Stimulated activated CD8-positive, alpha-beta memory T cell treated with anti-CD3 and anti-CD28 coated beads, Interleukin-12 subunit alpha, Interleukin-12 subunit beta, amount 100 ng/mL, for 4 hours (primary cell): ENCODE data around the gene TMEM165.

Experiments used
- DNase-seq: peaks from one replicate; pipeline ENCODE4 v3.0.0-alpha.2; 2020; ENCODE audit warnings: low read depth

The TMEM165 gene

DNA sequence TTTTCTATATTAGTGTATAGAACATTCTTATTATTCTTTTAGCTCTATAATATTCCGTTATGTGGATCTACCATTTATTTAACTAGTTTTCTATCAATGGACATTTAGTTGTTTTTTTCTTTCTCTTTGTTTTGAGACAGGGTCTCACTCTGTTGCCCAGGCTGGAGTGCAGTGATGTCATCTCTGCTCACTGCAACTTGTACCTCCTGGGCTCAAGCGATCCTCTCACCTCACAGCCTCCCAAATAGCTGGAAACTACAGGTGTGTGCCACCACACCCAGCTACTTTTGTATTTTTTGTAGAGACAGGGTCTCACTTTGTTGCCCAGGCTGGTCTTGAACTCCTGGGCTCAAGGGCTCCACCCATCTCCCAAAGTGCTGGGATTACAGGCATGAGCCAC, 10.8 kb downstream of the TMEM165 start:
- DNase-seq: no peak

DNA sequence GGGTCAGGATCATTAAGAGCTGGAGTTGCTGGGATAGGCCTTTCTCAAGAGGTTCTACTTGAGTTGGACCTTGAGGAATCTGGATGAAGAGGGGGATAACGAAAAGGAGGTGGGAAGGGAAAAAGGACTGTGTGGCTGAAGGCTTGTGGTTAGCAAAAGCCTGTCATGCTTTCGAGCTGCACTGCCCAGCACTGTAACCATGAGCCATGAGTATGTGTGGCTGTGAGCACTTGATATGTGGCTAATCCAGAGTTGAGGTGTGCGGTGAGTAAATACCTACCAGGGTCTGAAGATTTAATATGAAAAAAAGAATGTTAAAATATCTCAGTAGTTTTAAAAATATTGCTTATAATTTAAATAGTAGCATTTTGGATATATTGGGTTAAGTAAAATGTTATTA, 11.4 kb downstream of the TMEM165 start:
- DNase-seq: no peak

DNA sequence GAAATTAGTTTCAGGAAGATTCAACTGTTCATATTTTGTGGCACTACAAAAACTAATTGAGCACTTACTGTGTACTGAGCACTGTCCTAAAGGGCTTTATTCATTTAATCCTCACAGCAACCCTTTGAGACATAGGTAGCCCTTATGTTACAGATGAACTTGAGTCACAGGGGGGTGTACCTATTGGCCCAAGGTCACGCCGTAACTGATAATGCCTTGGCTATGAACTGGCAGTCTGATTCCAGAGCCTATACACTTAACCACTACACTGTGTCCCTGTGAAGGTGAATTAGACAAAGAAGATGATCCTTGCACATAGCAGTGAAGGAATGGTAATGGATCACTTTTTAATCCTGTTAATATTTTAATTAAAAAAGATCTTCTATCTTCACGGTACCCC, 12.0 kb downstream of the TMEM165 start:
- DNase-seq: no peak

DNA sequence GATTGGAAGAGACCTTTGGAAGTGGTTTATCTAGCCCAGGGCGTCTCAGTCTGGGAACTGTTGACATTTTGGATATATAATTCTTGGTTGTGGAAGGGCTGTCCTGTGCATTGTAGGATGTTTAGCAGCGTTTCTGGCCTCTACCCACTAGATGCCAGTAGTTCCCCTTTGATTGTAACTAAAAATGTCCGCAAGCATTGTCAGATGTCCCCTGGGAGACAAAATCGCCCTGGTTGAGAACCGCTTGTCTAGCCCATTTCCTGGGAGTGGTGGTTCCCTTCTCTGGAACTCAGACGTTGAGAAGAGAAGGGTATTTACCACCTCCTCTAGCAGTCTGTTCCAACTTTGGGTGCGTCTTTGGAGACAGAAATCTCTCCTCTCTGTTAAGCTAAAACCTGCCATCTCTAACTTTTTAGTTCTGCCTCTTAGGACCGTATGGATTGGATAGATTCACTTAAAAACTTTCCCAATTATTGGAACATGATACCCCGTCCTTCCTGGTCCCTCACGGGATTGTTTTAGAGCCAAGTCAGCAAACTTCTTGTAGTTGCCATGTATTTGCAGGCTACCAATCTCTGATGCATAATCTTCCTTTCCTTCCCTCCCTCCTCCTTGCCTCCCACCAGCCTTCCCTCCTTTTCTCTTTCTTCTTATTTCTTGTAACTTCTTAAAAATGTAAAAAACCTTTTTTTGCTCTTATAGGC, 13.9 kb downstream of the TMEM165 start:
- no peak for DNase-seq

DNA sequence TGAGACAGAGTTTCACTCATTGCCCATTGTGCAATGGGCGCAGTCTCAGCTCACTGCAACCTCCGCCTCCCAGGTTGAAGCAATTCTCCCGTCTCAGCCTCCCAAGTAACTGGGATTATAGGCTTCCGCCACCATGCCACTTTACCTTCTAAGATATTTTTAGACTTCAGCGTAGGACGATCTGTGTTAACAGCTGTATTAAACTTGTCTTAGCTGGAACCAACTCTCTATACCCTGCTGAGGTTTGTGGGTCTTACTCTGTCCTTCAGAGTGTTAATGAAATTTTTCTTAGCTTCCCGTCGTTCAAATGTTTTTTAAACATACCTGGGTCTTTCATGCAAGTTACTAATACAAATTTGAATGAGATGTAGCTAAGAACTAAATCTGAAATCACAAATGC, 14.7 kb downstream of the TMEM165 start:
- DNase-seq: no peak

DNA sequence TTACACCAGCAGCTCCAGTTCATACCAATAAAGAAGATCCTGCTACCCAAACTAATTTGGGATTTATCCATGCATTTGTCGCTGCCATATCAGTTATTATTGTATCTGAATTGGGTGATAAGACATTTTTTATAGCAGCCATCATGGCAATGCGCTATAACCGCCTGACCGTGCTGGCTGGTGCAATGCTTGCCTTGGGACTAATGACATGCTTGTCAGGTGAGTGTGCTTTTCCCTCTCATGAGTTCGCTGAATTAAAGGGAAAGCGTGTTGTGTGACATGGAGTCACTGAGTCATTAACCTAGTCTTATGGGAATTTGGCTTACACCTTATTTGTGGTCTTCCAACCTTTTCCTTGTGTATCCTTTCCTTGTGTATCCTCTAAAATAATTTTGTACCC, 15.9 kb downstream of the TMEM165 start:
- no peak for DNase-seq

DNA sequence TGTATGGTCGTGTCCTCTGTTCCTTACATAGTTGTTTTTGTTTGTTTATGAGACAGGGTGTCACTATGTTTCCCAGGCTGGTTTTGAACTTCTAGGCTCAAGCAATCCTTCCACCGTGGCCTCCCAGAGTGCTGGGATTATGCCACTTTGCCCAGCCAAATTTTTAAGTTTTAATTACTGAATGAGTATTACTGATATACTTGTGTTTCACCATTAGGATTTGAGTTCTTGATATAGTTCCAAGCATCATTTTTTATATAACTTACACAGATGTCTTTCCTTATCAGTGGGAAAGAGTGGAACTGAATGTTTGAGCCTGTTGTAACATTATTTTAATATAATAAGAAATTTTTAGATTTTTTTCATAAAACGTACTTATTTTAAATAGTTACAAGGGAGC, 20.4 kb downstream of the TMEM165 start:
- DNase-seq: no peak

DNA sequence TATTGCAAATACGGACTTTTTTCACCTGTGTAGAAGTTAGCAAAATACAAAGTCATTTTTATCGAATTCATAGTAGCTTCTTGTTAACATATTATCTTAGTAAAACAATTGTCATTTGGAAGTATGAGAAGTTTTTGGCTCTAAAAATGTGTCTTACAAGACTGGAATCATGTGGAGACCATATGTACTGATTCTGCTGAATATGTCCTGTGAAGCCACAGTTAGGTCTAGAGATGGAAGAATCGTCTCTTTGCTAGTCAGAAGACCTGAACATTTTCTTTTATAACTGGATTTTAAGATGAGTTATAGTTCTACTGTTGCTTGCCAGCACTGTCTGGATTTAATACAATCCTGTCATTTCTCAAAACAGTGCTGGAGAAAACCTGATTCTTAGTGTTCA, 29.0 kb downstream of the TMEM165 start:
- no peak for DNase-seq

DNA sequence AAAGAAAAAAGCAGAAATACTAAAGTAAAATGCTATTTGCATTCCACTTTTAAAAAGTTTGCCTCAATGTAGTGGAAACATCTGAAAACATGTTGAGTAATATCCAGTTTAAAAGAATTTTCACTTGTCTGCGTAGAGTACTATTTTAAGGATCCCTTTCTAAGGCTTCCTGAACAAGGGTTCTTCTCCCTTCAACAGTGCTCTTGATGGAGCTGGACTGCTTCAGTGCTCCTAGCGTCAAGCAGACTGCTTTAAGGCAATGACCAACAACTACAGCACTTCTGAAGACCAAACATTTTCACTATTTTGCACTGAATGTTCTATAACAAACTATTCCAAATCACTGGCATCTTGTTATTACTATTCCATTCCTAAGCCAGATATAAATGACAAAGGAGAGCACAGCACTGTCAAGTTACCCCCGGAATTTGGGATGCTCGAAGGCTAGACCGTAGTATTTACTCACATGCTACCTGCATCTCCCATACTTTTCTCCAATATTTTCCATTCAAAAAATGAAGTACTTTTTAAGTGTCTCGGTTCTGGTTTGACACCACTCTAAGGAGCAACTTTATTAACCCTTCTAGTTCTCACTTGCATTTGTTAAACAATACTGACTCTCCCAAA, 36.1 kb downstream of the TMEM165 start:
- DNase-seq: no peak

DNA sequence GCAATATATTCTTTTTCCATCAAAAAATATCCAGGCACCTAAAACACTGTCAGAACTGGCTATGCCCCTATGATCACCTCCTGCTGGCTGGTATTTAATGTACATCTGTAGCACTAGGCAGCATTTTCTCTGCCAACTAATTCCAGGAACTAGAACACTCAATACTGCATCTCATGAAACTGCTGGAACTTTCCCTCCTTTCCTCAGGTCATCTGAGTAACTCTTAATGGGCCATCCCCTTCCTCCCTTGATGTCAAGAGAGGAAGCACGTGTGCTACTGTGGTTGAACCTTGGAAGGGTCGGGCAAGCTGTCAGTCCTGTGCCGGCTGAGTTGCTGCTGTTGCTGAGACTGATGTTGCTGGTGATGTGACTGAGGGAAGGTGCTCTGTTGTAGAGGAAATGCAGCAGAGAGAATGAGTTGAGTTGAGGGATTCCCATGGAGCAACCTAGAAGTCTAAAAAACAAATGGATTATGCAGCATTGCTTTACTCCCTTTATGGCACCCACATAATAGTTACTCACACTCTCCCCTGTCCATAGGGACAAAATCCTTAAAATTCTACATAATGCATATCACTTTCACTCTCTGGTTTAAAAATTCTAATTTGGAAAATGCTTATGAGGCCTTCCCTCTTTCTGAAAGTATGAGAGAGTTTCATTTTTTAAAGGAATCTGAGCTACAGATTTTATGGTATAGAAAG, 39.5 kb downstream of the TMEM165 start:
- DNase-seq: no peak

DNA sequence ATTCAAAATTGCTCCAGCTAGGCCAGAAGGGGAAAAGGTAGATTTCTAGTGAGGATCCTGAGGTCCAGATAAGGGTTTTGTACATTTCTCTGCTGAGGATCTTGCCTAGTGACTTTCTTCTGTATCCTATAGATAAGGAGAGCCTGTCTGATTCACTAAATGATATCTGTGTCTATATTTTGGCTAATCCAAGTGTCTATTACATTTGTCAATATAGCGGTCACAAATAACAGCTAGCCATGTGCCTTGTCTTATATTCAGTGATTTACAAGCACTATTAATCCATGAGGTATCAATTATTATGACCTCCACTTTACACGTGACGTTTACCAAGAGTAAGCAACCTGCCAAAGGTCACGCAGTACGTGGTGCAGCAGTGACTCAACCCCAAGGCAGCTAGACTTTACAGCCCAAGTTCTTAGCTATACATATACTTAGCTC, 41.6 kb downstream of the TMEM165 start:
- no peak for DNase-seq

DNA sequence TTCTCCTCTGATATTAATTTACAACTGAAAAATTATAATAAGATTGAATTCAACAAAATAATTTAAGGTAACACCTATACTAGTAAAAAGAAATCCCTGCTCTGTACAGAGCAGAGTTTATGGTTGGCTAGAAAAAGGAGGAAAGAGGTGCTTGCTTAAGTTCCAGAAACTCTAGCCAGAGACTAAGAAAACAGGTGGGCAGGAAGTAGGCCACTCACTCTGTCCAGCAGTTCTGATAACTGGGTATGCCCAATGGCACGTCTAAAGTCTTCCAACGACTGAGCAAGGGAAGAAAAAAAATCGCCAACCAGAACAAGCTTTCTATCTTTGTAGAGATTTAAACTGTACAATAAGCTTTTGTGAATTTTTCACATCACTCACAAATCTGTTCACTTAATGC, 42.1 kb downstream of the TMEM165 start:
- DNase-seq: no peak

DNA sequence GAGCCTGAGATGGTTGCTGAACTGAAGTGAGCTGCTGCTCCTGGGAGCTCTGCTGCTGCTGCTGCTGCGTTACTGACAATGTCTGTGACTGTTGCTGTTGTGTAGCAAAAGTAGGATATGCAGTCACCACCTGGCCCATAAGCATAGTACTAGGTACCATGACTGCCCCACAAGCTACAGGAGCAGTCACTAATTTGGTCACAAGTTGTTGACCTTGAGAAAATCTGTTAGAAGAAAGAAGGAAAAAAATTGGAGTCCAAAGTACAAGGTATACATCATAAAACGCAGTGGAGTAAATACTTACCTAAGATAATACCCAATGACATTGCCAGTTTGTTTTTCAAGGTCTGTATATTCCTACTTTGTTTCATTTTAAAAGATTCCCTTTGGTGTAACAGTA, 42.6 kb downstream of the TMEM165 start:
- DNase-seq: no peak

DNA sequence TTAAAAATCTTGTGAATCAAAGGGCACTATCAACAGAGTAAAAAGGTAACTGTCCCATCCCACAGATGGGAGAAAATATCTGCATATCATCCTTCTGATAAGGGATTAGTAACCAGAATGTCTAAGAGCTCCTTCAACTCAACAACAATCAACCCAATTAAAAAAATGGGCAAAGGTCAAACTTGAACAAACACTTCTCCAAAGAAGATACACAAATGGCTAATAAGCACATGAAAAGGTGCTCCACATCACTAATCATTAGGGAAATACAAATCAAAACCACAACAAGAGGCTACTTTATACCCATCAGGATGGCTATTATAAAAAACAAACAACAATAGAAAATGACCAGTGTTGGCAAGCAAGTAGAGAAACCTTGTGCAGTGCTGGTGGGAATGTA, 43.3 kb downstream of the TMEM165 start:
- no peak for DNase-seq

DNA sequence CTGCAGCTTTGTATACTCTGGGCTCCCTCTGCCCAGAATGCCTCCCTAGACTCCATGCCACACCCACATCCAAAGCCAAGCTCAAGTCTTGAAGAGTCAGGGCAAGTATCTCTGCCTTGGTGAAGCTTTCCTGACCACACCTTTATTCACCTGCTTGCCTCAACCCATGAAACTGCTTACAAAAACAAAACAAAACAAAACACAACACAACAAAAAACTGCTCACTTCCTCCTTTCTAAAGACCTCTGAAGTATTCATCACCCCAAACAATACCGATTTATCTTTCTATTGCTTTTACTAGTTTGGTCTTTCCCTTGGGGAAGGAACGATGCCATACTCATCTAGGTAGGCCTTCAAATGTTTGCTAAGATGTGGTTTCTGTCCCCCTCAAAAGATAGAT, 45.0 kb downstream of the TMEM165 start:
- DNase-seq: no peak

DNA sequence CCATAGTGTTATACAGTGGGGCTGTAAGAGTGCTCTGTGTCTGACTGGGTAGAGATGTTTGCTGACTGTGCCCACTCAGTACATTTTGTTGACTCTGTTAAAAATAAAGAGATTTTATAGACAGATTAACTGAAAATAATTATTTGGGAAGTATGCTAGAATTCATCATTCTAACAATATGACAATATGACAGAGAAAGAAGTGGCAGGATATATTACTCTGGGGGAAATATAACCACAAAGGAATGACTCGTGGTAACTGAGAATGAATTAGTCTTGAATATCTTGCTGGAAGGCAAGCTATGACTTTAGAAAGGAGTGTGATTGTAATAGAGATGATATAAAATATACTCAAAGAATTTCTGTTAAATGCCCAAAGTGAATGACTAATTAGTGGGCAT, 46.8 kb downstream of the TMEM165 start:
- no peak for DNase-seq

DNA sequence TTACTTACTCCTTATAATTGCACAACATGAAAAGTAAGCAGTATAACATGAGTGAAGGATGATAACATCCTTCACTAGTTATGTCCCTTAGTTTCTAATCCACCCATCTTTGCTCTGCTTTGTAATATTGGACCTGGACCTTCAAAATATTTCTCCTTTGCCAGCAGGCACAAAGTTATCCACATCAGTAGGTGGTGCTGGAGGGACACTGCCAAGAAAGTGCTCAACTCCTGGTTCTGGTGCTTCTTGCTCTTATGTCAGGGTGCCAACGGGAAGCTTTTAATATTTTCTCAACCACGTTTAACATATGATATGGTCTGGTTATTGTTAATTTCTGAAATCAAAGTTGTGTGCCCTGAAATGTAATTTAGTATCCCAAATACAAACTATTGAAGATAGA, 49.1 kb downstream of the TMEM165 start:
- DNase-seq: no peak

DNA sequence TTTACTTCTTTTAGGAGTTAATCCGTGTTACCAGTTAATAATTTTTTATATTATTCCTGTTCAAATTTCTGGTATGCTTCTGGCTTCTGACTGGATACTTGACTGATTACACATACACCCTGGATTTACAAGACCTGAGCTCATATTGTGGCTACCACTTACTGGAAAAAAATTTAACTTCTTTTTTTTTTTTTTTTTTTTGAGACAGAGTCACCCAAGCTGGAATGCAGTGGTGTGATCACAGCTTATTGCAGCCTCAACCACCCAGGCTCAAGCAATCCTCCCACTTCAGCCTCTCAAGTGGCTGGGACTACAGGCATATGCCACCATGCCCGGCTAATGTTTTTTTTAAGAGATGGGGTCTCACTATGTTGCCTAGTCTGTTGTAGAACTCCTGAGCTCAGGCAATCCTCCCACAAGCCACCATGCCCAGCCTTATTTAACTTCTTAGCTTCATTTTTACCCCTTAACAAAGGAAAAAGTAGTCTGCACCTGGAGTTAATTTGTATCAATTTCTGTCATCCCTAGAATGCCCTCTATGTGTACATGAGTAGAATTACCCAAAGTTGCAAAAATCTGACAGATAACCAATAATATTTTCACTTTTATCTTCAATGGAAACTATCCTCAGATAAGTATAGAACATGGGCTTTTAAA, 50.3 kb downstream of the TMEM165 start:
- DNase-seq: no peak

DNA sequence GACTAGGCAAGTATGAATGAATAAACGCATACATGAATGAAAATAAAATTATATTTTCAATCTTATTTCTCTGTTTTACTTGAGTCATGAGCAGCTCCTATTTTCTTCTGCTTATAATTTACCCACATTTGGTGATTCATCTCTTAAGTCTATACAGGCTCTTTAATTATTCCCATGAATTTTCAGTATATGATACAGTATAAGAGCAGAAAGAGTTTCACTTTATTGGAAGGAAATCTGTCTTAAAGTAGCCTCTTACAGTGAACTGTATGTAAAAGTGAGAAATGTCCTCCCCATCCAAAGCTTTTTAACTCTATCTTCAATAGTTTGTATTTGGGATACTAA, 50.8 kb downstream of the TMEM165 start:
- DNase-seq: no peak

DNA sequence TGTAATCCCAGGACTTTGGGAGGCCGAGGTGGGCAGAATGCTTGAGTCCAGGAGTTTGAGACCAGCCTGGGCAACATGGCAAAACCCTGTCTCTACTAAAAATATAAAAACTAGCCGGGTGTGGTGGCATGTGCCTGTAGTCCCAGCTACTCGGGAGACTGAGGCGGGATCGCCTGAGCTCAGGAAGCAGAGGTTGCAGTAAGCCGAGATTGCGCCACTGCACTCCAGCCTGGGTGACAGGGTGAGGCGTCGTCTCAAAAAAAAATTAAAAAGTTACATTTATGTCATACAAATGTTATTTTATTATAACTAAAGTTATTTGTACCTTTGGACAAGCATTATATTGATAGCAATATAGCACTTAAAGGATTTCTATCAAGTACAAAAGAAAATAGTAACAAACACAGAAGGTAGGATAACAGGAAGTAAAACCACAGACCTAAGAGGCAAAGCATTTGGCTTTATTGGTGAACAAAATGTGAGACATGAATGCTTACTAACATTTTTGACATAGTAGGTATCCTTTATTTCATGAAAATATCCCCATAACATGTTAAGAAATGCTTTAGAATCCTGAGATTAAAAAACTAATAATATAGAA, 51.5 kb downstream of the TMEM165 start:
- no peak for DNase-seq

DNA sequence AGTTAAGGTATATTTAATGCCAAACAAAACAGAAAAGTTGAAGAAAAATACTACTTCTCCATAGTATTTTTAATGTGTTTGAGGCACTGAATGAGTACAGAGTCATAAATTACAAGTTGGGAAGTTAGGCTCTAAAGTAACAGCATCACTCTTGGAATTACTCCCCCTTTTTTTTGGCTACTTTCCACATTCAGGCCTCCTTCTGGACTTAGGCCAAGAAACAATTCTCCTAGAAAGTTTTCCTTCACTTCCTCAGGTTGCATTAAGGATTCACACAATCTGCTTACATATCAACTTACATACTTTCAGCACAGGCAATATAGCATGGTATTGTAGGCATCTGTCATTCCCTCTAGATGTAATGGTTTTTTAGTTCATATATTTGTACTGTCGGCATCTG, 52.1 kb downstream of the TMEM165 start:
- no peak for DNase-seq

DNA sequence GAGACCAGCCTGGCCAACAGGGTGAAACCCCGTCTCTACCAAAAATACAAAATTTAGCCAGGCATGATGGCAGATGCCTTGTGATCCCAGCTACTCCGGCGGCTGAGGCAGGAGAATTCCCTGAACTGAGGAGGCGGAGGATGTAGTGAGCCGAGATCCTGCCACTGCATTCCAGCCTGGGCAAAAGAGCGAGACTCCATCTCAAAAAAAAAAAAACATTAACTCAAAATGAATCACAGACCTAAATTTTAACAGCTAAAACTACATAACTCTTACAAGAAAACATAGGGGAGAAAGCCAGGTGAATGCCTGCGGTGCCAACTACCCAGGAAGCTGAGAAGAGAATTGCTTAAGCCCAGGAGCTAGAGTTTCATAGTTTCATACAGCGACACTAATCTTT, 54.8 kb downstream of the TMEM165 start:
- DNase-seq: no peak

DNA sequence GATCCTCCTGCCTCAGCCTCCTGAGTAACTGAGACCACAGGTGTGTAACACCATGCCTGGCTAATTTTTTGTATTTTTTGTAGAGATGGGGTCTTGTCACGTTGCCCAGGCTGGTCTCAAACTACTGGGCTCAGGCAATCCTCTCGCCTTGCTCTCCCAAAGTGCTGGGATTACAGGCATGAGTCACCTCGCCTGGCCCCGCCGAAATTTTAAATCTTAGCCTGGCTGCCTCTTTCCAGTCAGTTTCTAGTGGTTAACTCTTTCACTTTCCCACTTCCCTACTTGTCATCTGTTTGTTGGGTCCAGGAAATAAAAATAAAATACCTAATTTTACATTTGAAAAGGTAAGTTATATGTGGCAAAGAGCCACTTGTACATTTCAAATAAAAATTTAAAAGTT, 62.4 kb downstream of the TMEM165 start:
- no peak for DNase-seq
